HG03159 (cell line): ENCODE results near the gene NOBOX.
"Not testable (repeated sequence)": the region's sequence is repeated elsewhere in the genome, so short reads cannot be mapped to it uniquely, and the experiment has no call there.

Source experiments
- ATAC-seq: cut with Tn5 transposase; IDR thresholded peaks from one replicate; pipeline ENCODE4 v1.9.1; 2021; ENCODE audit warnings: mild to moderate bottlenecking, moderate library complexity; ENCODE audit not compliant: unreplicated experiment

Gene NOBOX

GRCh38 chr7:144397086-144397485 lies 6.4 kb downstream of the NOBOX start:
- no peak for ATAC-seq

GRCh38 chr7:144391823-144392255 lies 11.7 kb downstream of the NOBOX start:
- ATAC-seq: peak; percentile 80

- ATAC-seq: no peak
These were observed 12.5 kb downstream of the NOBOX start for GRCh38 chr7:144391014-144391413.

GRCh38 chr7:144390481-144390880 lies 13.0 kb downstream of the NOBOX start:
- no peak for ATAC-seq

- ATAC-seq: no peak
These were observed 14.5 kb downstream of the NOBOX start for GRCh38 chr7:144388950-144389349.

- ATAC-seq: no peak
These were observed 16.8 kb downstream of the NOBOX start for GRCh38 chr7:144386741-144387140.

- no peak for ATAC-seq
These were observed 18.8 kb downstream of the NOBOX start for GRCh38 chr7:144384555-144385245.

- ATAC-seq: peak; percentile 81
These were observed 19.4 kb downstream of the NOBOX start for GRCh38 chr7:144384071-144384470.

- ATAC-seq: no peak
These were observed 23.6 kb downstream of the NOBOX start for GRCh38 chr7:144379776-144380384.

- ATAC-seq: no peak
These were observed 24.8 kb downstream of the NOBOX start for GRCh38 chr7:144378651-144379050.

GRCh38 chr7:144369221-144369620 lies 34.3 kb downstream of the NOBOX start:
- not testable (repeated sequence) for ATAC-seq

- not testable (repeated sequence) for ATAC-seq
These were observed 36.2 kb downstream of the NOBOX start for GRCh38 chr7:144367250-144367649.

- not testable (repeated sequence) for ATAC-seq
These were observed 38.0 kb downstream of the NOBOX start for GRCh38 chr7:144365523-144365922.

GRCh38 chr7:144362061-144362460 lies 41.4 kb downstream of the NOBOX start:
- ATAC-seq: not testable (repeated sequence)

GRCh38 chr7:144356860-144357259 lies 46.6 kb downstream of the NOBOX start:
- not testable (repeated sequence) for ATAC-seq

- ATAC-seq: not testable (repeated sequence)
These were observed 47.3 kb downstream of the NOBOX start for GRCh38 chr7:144356185-144356584.

- ATAC-seq: peak; percentile 77
These were observed 48.2 kb downstream of the NOBOX start, which contains the start of gene ARHGEF5 for GRCh38 chr7:144355176-144355822. Gene ARHGEF5, plus strand, starts transcription at chr7:144355402. Its CDS starts 7,268 bp downstream, at chr7:144362670.

- ATAC-seq: not testable (repeated sequence)
These were observed 51.8 kb downstream of the NOBOX start for GRCh38 chr7:144351667-144352066.

- ATAC-seq: peak; percentile 26
These were observed 54.9 kb downstream of the NOBOX start for GRCh38 chr7:144348625-144349024.
